WTC11 (cell line): ENCODE results near the gene GNG11.

ENCODE experiments used
- FOXJ3 ChIP-seq: sonication (generic); formaldehyde crosslinking; IDR thresholded peaks from 2 replicates; pipeline ENCODE4 v1.9.0; 2021; ENCODE audit warnings: missing genetic modification reagents, mild to moderate bottlenecking, borderline replicate concordance
- JUN ChIP-seq: sonication (generic); formaldehyde crosslinking; IDR thresholded peaks from 2 replicates; pipeline ENCODE4 v1.8.0; 2023; ENCODE audit warnings: mild to moderate bottlenecking, missing genetic modification reagents
- MYBL2 ChIP-seq: sonication (generic); formaldehyde crosslinking; IDR thresholded peaks from 2 replicates; pipeline ENCODE4 v1.8.1; 2023; ENCODE audit warnings: mild to moderate bottlenecking, moderate library complexity, missing genetic modification reagents
- OVOL2 ChIP-seq: fragments of 250-450 bp; sonication (Bioruptor Pico); IDR thresholded peaks from 2 replicates; pipeline ENCODE4 v1.9.0; 2021; ENCODE audit warnings: mild to moderate bottlenecking, borderline replicate concordance
- TEAD4 ChIP-seq: sonication (generic); formaldehyde crosslinking; IDR thresholded peaks from 2 replicates; pipeline ENCODE4 v1.8.0; 2022; ENCODE audit warnings: mild to moderate bottlenecking, missing genetic modification reagents
- ZNF232 ChIP-seq: sonication (generic); formaldehyde crosslinking; IDR thresholded peaks from 2 replicates; pipeline ENCODE4 v1.8.0; 2022; ENCODE audit warnings: mild to moderate bottlenecking, missing genetic modification reagents
- ZNF263 ChIP-seq: sonication (generic); formaldehyde crosslinking; IDR thresholded peaks from 2 replicates; pipeline ENCODE4 v1.8.1; 2022; ENCODE audit warnings: low read depth, mild to moderate bottlenecking, moderate library complexity, missing genetic modification reagents
- ZNF416 ChIP-seq: fragments of 250-450 bp; sonication (Bioruptor Pico); IDR thresholded peaks from 2 replicates; pipeline ENCODE4 v1.9.0; 2021; ENCODE audit warnings: mild to moderate bottlenecking, inconsistent platforms
- TF ChIP-seq, protein P1 (sequence below): sonication (generic); formaldehyde crosslinking; IDR thresholded peaks from 2 replicates; pipeline ENCODE4 v1.8.0; 2022; ENCODE audit warnings: mild to moderate bottlenecking, missing genetic modification reagents
- TF ChIP-seq, protein P2 (sequence below): fragments of 200-600 bp; IDR thresholded peaks from 2 replicates; pipeline ENCODE4 v1.8.0; 2022; ENCODE audit warnings: antibody characterized with exemption
- TF ChIP-seq, protein P3 (sequence below): sonication (generic); formaldehyde crosslinking; IDR thresholded peaks from 2 replicates; pipeline ENCODE4 v1.8.1; 2023; ENCODE audit warnings: mild to moderate bottlenecking, missing genetic modification reagents, borderline replicate concordance
- TF ChIP-seq, protein P4 (sequence below): fragments of 250-450 bp; sonication (Bioruptor Pico); IDR thresholded peaks from 2 replicates; pipeline ENCODE4 v2.1.2; 2022; ENCODE audit warnings: mild to moderate bottlenecking, moderate library complexity
- TF ChIP-seq, protein P5 (sequence below): sonication (generic); formaldehyde crosslinking; IDR thresholded peaks from 2 replicates; pipeline ENCODE4 v1.8.0; 2022; ENCODE audit warnings: mild to moderate bottlenecking, missing genetic modification reagents

DNA sequence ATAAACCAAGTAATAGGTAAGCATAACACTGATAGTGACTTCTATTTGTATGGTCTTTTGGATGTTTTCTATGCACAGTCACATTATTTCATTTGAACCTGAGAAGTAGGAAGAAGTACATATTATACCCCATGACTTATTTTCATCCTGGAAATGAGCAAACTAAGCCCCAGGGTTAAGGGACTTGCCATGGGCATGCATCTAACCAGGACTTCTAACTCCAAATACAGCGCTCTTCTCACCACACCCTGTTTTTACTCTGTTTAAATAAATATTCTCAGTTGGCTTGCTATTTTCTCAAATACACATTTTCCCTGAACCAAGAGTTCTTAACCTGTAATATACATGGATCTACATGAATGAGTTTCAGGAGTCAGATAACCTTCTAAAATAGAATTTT is 16.3 kb downstream of the GNG11 start:
- TF ChIP-seq, protein P1, sequence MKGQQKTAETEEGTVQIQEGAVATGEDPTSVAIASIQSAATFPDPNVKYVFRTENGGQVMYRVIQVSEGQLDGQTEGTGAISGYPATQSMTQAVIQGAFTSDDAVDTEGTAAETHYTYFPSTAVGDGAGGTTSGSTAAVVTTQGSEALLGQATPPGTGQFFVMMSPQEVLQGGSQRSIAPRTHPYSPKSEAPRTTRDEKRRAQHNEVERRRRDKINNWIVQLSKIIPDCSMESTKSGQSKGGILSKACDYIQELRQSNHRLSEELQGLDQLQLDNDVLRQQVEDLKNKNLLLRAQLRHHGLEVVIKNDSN (CRISPR knock-in tag), result no peak
- TF ChIP-seq, protein P2, sequence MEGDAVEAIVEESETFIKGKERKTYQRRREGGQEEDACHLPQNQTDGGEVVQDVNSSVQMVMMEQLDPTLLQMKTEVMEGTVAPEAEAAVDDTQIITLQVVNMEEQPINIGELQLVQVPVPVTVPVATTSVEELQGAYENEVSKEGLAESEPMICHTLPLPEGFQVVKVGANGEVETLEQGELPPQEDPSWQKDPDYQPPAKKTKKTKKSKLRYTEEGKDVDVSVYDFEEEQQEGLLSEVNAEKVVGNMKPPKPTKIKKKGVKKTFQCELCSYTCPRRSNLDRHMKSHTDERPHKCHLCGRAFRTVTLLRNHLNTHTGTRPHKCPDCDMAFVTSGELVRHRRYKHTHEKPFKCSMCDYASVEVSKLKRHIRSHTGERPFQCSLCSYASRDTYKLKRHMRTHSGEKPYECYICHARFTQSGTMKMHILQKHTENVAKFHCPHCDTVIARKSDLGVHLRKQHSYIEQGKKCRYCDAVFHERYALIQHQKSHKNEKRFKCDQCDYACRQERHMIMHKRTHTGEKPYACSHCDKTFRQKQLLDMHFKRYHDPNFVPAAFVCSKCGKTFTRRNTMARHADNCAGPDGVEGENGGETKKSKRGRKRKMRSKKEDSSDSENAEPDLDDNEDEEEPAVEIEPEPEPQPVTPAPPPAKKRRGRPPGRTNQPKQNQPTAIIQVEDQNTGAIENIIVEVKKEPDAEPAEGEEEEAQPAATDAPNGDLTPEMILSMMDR, result no peak
- TF ChIP-seq ZNF232 (no peak), JUN (no peak), ZNF416 (no peak), ZNF263 (no peak), TEAD4 (CRISPR knock-in tag) (no peak), FOXJ3 (CRISPR knock-in tag) (no peak), MYBL2 (CRISPR knock-in tag) (no peak), OVOL2 (CRISPR knock-in tag) (no peak)
- TF ChIP-seq, protein P3, sequence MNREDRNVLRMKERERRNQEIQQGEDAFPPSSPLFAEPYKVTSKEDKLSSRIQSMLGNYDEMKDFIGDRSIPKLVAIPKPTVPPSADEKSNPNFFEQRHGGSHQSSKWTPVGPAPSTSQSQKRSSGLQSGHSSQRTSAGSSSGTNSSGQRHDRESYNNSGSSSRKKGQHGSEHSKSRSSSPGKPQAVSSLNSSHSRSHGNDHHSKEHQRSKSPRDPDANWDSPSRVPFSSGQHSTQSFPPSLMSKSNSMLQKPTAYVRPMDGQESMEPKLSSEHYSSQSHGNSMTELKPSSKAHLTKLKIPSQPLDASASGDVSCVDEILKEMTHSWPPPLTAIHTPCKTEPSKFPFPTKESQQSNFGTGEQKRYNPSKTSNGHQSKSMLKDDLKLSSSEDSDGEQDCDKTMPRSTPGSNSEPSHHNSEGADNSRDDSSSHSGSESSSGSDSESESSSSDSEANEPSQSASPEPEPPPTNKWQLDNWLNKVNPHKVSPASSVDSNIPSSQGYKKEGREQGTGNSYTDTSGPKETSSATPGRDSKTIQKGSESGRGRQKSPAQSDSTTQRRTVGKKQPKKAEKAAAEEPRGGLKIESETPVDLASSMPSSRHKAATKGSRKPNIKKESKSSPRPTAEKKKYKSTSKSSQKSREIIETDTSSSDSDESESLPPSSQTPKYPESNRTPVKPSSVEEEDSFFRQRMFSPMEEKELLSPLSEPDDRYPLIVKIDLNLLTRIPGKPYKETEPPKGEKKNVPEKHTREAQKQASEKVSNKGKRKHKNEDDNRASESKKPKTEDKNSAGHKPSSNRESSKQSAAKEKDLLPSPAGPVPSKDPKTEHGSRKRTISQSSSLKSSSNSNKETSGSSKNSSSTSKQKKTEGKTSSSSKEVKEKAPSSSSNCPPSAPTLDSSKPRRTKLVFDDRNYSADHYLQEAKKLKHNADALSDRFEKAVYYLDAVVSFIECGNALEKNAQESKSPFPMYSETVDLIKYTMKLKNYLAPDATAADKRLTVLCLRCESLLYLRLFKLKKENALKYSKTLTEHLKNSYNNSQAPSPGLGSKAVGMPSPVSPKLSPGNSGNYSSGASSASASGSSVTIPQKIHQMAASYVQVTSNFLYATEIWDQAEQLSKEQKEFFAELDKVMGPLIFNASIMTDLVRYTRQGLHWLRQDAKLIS (CRISPR knock-in tag), result no peak
- TF ChIP-seq, protein P4, sequence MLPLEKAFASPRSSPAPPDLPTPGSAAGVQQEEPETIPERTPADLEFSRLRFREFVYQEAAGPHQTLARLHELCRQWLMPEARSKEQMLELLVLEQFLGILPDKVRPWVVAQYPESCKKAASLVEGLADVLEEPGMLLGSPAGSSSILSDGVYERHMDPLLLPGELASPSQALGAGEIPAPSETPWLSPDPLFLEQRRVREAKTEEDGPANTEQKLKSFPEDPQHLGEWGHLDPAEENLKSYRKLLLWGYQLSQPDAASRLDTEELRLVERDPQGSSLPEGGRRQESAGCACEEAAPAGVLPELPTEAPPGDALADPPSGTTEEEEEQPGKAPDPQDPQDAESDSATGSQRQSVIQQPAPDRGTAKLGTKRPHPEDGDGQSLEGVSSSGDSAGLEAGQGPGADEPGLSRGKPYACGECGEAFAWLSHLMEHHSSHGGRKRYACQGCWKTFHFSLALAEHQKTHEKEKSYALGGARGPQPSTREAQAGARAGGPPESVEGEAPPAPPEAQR (CRISPR knock-in tag), result no peak
- TF ChIP-seq, protein P5, sequence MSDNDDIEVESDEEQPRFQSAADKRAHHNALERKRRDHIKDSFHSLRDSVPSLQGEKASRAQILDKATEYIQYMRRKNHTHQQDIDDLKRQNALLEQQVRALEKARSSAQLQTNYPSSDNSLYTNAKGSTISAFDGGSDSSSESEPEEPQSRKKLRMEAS, result no peak
